Measurements from ENCODE around the gene ZNF662.

GRCh38 chr3:42904076-42904475 lies 1.9 kb upstream of the ZNF662 start:
- TF ChIP-seq, protein P1, sequence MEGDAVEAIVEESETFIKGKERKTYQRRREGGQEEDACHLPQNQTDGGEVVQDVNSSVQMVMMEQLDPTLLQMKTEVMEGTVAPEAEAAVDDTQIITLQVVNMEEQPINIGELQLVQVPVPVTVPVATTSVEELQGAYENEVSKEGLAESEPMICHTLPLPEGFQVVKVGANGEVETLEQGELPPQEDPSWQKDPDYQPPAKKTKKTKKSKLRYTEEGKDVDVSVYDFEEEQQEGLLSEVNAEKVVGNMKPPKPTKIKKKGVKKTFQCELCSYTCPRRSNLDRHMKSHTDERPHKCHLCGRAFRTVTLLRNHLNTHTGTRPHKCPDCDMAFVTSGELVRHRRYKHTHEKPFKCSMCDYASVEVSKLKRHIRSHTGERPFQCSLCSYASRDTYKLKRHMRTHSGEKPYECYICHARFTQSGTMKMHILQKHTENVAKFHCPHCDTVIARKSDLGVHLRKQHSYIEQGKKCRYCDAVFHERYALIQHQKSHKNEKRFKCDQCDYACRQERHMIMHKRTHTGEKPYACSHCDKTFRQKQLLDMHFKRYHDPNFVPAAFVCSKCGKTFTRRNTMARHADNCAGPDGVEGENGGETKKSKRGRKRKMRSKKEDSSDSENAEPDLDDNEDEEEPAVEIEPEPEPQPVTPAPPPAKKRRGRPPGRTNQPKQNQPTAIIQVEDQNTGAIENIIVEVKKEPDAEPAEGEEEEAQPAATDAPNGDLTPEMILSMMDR (IDR thresholded peaks at IDR 0.05) = no peak
- TF ChIP-seq EZH2phosphoT487 (IDR thresholded peaks at IDR 0.05) (no peak), EZH2 (IDR thresholded peaks at IDR 0.05) (no peak)
